Left ventricle myocardium inferior (tissue), 1 donor: ENCODE data around the gene FAM20B. TPM values are rescaled to one million over a fixed set of nuclear protein-coding genes. Genes with fewer than 3 reads are reported as not detected.
A peak's percentile ranks its signal among the peaks of the same experiment; 100 is the strongest.

Experiments used
- DNase-seq: peaks from one replicate; pipeline ENCODE4 v3.0.0-alpha.2; 2020
- H3K27ac ChIP-seq: fragments of 200-600 bp; replicated peaks from 2 replicates; pipeline ENCODE4 v1.8.0; 2021
- H3K27me3 ChIP-seq: fragments of 200-600 bp; 2 replicates; pipeline ENCODE4 v1.8.0; 2021; ENCODE audit warnings: low read depth
- H3K36me3 ChIP-seq: fragments of 200-600 bp; 2 replicates; pipeline ENCODE4 v1.8.0; 2021
- H3K4me1 ChIP-seq: fragments of 200-600 bp; 2 replicates; pipeline ENCODE4 v1.8.0; 2021
- H3K4me3 ChIP-seq: fragments of 200-600 bp; 2 replicates; pipeline ENCODE4 v1.8.0; 2021; ENCODE audit warnings: mild to moderate bottlenecking, moderate library complexity
- H3K9me3 ChIP-seq: fragments of 200-600 bp; replicated peaks from 2 replicates; pipeline ENCODE4 v1.8.0; 2021
- CTCF ChIP-seq: fragments of 200-600 bp; IDR thresholded peaks from 2 replicates; pipeline ENCODE4 v1.8.0; 2021; ENCODE audit warnings: antibody characterized with exemption, mild to moderate bottlenecking, borderline replicate concordance
- intact Hi-C: fragments of 100-400 bp; cut with micrococcal nuclease; formaldehyde crosslinking; loops from one replicate; pipeline ENCODE4 v1.11.0; 2022
- total RNA-seq: library from RNA; stranded (reverse); fragmentation: NEBNext Ultra II Directional; extraction: Animal tissue kit (Norgen Biotek cat#: 25700); gene quantifications from one replicate; pipeline ENCODE4 v1.2.1, GENCODE V29; 2021
- donor health status: DM: no; HTN: yes; CAD: no; lungs with severe emphysema.

Gene FAM20B
- total RNA-seq, 1 donor from 2014 or later = 53.8 TPM

DNA sequence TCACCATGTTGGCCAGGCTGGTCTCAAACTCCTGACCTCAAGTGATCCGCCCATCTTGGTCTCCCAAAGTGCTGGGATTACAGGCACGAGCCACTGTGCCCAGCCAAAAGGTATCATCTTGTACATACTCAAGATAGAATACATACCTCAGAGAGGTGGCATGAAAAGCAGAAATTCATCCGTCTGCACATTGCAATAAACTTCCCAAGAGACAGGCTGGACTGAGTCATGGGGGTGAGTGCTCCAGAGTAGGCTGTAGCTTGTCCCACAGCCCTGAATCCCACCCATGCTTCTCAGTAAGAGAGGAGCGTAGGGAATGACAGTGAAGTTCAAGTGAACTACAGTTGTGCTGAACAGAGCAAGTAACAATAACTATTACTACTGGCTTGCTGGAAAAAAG, 75.9 kb downstream of the FAM20B start:
- peaks cover 13% of the 10 kb centered on the region for H3K36me3 ChIP-seq
- no peaks in the 10 kb centered on the region for H3K27me3 ChIP-seq
- no peak overlapping the region for H3K27ac ChIP-seq
- peaks cover 15% of the 10 kb centered on the region for H3K4me1 ChIP-seq
- H3K9me3 ChIP-seq = no peaks in the 10 kb centered on the region
- no peak for DNase-seq
- no peak overlapping the region for H3K4me3 ChIP-seq
- no peak for TF ChIP-seq CTCF
- intact Hi-C loops = no loop called here

GRCh38 chr1:179103999-179104398, 78.3 kb downstream of the FAM20B start:
- no peak for DNase-seq
- peaks cover 28% of the 10 kb centered on the region for H3K4me1 ChIP-seq
- peaks cover 24% of the 10 kb centered on the region for H3K36me3 ChIP-seq
- H3K27ac ChIP-seq = no peak overlapping the region
- H3K27me3 ChIP-seq = no peaks in the 10 kb centered on the region
- no peak for TF ChIP-seq CTCF
- intact Hi-C loops = no loop called here
- no peak overlapping the region for H3K4me3 ChIP-seq
- H3K9me3 ChIP-seq = no peaks in the 10 kb centered on the region

DNA sequence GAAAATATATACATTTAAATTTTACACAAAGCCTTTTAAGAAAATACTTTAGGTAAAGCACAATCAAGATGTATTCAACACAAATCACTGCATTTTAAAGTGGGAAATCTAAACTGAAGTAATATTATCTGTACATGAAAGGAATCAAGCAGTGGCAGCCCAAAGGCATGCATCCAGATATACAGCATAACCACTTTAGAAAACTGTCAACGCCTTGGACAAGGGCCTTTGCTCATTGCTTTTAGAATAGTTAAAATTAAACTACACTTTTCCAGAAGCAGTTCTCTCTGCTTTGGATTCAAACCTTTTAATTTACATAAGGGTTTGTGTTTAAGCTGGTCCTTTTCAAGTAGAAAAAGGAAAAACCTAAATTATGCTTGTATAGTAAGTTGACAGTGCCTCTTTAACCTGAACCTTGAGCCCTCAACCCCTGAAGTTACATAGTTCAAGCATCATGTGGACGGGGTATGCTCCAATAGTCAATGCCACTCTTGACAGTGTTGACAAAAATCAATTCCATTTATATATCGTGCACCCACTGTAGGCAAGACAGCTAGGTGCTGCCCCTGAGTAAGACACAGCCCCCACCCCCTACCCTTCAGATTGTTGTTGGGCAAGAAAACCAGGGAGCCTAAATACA, 79.0 kb downstream of the FAM20B start:
- Histone ChIP-seq H3K36me3 (peaks cover 32% of the 10 kb centered on the region), H3K27me3 (no peaks in the 10 kb centered on the region), H3K4me3 (no peak overlapping the region), H3K9me3 (no peaks in the 10 kb centered on the region), H3K4me1 (peaks cover 28% of the 10 kb centered on the region), H3K27ac (no peak overlapping the region)
- intact Hi-C loops = no loop called here
- DNase-seq = no peak
- TF ChIP-seq CTCF = no peak

DNA sequence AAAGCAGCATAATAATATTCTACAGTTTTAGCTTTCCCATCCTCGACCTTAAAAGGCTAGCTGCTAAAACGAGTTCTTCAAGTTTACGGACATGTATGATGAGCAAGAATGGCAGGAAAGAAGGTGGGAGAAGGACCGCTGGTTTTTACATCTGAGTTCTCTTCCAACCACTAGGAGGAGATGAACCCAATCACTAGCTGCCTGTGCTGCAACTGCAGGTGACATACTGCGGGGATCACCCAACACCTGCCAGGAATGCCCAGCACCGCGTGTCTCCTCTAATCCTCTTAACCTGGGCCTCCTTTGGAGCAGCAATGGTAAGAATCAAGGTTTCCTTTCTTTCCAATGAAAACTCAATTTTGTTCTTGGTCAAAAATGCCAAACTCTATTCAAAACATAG, 79.7 kb downstream of the FAM20B start:
- Histone ChIP-seq H3K27ac (no peak overlapping the region), H3K4me3 (no peak overlapping the region), H3K36me3 (peaks cover 38% of the 10 kb centered on the region), H3K4me1 (peaks cover 28% of the 10 kb centered on the region), H3K9me3 (no peaks in the 10 kb centered on the region), H3K27me3 (no peaks in the 10 kb centered on the region)
- TF ChIP-seq CTCF = peak; percentile 39
- no peak for DNase-seq
- intact Hi-C loops = no loop called here

DNA sequence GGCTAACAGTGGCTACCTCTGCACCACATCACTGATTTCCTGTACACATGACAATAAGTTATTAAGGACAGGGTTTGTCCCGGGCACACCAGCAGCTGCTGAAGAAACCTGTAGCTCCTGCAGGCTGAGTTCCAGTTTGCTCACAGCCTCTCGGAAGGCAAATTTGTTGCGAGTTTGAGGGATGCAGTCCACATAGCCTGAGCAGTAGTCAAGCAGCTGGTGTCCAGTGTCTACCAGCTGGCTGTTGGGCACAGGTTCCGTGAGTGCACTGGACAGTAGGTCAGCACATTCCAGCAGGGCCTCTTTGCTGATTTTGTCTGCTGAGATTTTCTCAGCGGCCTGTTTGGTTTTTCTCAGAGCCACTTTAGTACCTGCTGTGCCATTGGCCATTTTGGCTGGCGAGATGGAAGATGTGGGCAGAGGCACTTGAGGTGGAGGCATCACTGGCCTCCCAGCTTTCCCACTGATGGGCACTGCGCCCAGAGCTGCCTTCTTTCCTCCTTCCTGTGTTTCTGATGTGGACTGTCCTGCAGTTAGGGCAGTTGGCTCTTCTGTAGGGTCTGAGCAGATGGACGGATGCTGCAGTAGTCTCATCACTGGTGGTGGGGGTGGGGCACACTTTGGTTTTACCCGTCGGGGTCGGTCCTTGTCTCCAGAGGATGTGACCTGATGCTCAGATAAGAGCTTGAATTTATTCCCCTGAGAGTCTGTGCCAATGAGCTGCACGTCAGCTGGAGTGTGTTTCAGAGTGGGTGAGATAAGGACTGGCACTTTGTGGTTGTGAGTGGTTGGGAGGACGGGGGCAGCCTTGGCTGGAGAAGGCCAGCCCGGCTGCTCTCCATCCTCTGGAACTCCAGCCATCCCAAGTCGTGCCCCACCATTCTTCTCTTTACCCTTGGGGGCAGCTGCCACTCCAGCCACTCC, 82.3 kb downstream of the FAM20B start:
- H3K9me3 ChIP-seq = no peaks in the 10 kb centered on the region
- no peak overlapping the region for H3K4me3 ChIP-seq
- H3K27me3 ChIP-seq = no peaks in the 10 kb centered on the region
- intact Hi-C loops = no loop called here
- no peak overlapping the region for H3K27ac ChIP-seq
- no peak for TF ChIP-seq CTCF
- DNase-seq = no peak
- peaks cover 28% of the 10 kb centered on the region for H3K4me1 ChIP-seq
- peaks cover 62% of the 10 kb centered on the region for H3K36me3 ChIP-seq
